ENCODE measurements around the gene SYT8. TPM values are rescaled to one million over a fixed set of nuclear protein-coding genes. Genes with fewer than 3 reads are reported as not detected.
A peak's percentile ranks its signal among the peaks of the same experiment; 100 is the strongest.

The SYT8 gene
- total RNA-seq, 2 experiments from 2014 or later = not detected

- Histone ChIP-seq H3K27me3 (ENCODE audit: control insufficient read depth in 1 of 2, insufficient read depth in 2 of 2, low read length in 2 of 2) (peaks cover 1 to 2% of the 10 kb centered on the region in 2 experiments), H3K4me3 (ENCODE audit: low read length) (no peak overlapping the region), H3K36me3 (ENCODE audit: insufficient read depth, low read length) (no peaks in the 10 kb centered on the region), H3K4me1 (ENCODE audit: insufficient read depth, low read length) (peaks cover 29% of the 10 kb centered on the region), H3K9me3 (ENCODE audit: control insufficient read depth in 1 of 2, insufficient read depth in 1 of 2, low read length in 2 of 2) (peaks cover 0 to 3% of the 10 kb centered on the region in 2 experiments), H3K27ac (ENCODE audit: low read depth in 1 of 2, low read length in 2 of 2) (no peak overlapping the region)
- intact Hi-C loops (cut with DNase I, micrococcal nuclease) = loop anchor here in 1 of 2 experiments (1.0 kb wide), 1 partner anchor 15 kb away; the partner anchor contains the start of gene LSP1
- ChIA-PET CTCF (interaction anchor here (1.1 kb wide), 1 partner anchor 44 kb away, joined by 4 read pairs; no protein-coding TSS in a partner anchor), POLR2A (interaction anchor here (1.2 to 1.3 kb wide), 2 partner anchors 14 to 163 kb away, joined by 3 to 4 read pairs; partner anchors contain the start of gene LSP1)
- ATAC-seq (ENCODE audit: poor library complexity) (no peak), DNase-seq (peak in 3 of 14 experiments; percentile 23 to 49 (median 24))
- Mint-ChIP-seq H3K36me3 (ENCODE audit: low read depth) (no peaks in the 10 kb centered on the region), H3K4me1 (ENCODE audit: low read depth) (peaks cover 12% of the 10 kb centered on the region), H3K4me3 (no peak overlapping the region), H3K9me3 (no peaks in the 10 kb centered on the region), H3K27me3 (no peaks in the 10 kb centered on the region), H3K27ac (no peak overlapping the region)
- no peak for TF ChIP-seq CTCF (IDR thresholded peaks at IDR 0.05)
Measured at GRCh38 chr11:1838077-1838425, 3.3 kb downstream of the SYT8 start.

- H3K4me1 ChIP-seq (ENCODE audit: insufficient read depth, low read length) = peaks cover 34% of the 10 kb centered on the region
- peak in 2 of 14 experiments; percentile 7 to 36 for DNase-seq
- H3K4me1 Mint-ChIP-seq (ENCODE audit: low read depth) = peaks cover 17% of the 10 kb centered on the region
Measured at GRCh38 chr11:1838426-1839144, 3.8 kb downstream of the SYT8 start, which contains the start of gene TNNI2. TSS of gene TNNI2 (plus strand) at chr11:1838981. CDS start at chr11:1839697, 716 bp downstream.

More at GRCh38 chr11:1838426-1839144, 3.8 kb downstream of the SYT8 start, which contains the start of gene TNNI2:
- TF ChIP-seq CTCF (IDR thresholded peaks at IDR 0.05) = no peak
- ChIA-PET POLR2A (interaction anchor here (1.2 to 1.3 kb wide), 2 partner anchors 14 to 162 kb away, joined by 3 to 4 read pairs; partner anchors contain the start of gene LSP1), CTCF (interaction anchor here (1.1 kb wide), 1 partner anchor 44 kb away, joined by 4 read pairs; no protein-coding TSS in a partner anchor)
- peaks cover 0 to 3% of the 10 kb centered on the region in 2 experiments for H3K9me3 ChIP-seq (ENCODE audit: control insufficient read depth in 1 of 2, insufficient read depth in 1 of 2, low read length in 2 of 2)
- no peaks in the 10 kb centered on the region for H3K9me3 Mint-ChIP-seq
- H3K27ac ChIP-seq (ENCODE audit: low read depth in 1 of 2, low read length in 2 of 2) = no peak within 1 kb of the TSS
- peaks cover 0 to 2% of the 10 kb centered on the region in 2 experiments for H3K27me3 ChIP-seq (ENCODE audit: control insufficient read depth in 1 of 2, insufficient read depth in 2 of 2, low read length in 2 of 2)
- H3K27ac Mint-ChIP-seq = no peak within 1 kb of the TSS
- no peaks in the 10 kb centered on the region for H3K27me3 Mint-ChIP-seq
- H3K36me3 Mint-ChIP-seq (ENCODE audit: low read depth) = no peaks in the 10 kb centered on the region
- H3K4me3 ChIP-seq (ENCODE audit: low read length) = no peak within 1 kb of the TSS
- H3K4me3 Mint-ChIP-seq = no peak within 1 kb of the TSS
- no peaks in the 10 kb centered on the region for H3K36me3 ChIP-seq (ENCODE audit: insufficient read depth, low read length)
- no peak for ATAC-seq (ENCODE audit: poor library complexity)
- intact Hi-C loops (cut with DNase I, micrococcal nuclease) = loop anchor here in 1 of 2 experiments (1.0 kb wide), 1 partner anchor 15 kb away; the partner anchor contains the start of gene LSP1

All from CD4-positive, alpha-beta T cell (primary cell).